ENCODE data around the gene CSHL1.

The CSHL1 gene

DNA sequence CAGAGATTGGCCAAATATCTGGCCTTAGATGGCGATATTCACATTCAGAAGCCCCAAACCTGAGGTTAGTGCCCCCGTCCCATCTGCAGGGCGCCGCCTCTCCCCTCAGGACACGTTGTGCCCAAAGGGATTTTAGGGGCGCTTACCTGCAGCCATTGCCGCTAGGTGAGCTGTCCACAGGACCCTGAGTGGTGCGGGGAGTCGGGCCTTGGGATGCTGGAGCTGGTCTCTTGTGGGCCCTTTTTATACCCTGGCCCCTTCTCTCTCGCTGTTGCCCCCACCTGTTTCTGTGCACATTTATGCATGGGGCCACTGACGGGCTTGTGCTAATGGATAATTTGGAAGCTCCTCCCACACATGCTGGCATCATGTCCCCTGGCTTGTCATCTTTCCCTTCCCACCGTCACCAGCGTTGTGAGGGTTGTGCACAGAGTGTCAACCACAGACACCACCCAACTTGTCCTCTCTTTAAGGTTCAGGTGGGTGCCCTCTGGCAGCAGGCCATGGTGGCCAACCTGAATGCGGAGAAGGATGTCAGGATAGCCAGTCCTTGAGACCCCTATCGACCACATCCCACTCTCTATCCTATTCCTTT is at the start of gene CSHL1:
Gene CSHL1 (minus strand): TSS at position 218 of the 595 bp plus-strand sequence. CDS start 62 bp downstream, at position 156.
- in situ Hi-C loops (cut with HindIII; ENCODE audit: low sequenced_read_pairs): no loop called here

DNA sequence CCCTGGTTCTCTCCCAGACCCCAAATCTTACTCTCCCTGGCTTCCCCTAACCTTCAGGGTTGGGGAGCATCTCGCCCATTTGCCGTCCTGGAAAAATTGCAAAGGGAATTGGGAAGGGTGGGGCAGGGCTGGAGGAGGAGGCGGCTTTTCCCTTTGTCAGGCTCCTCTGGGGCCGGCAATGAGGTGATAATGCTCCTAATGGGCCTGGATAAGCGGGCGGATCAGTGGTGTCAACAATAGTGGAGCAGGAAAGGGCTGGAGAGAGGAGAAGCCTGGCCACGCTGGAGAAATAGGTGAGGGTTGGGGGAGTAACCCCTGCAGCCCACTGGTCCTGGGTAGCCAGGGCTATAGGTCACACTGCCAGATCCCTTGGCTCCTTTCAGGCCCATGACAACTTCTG is 49.4 kb upstream of the CSHL1 start:
- in situ Hi-C loops (cut with HindIII; ENCODE audit: low sequenced_read_pairs): no loop called here

DNA sequence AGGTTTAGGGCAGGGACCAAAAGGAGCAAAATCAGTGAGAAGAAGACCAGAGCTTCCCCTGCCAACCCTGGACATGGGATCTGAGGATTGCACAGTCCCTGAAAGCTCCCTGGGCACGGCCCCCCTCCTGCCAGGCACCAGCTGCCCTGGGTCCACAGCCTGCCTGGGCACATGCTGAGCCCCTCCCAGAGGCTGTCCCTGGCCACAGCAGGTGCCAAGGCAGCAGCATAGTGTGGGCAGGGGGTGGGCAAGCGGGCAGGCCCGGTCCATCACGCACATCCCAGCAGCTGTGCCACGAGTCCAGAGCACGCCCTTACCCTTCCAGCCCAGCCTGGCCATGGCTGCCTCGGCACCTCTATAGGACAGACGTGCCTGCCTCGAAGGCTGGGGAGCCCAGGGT is 48.9 kb upstream of the CSHL1 start:
- in situ Hi-C loops (cut with HindIII; ENCODE audit: low sequenced_read_pairs): no loop called here

DNA sequence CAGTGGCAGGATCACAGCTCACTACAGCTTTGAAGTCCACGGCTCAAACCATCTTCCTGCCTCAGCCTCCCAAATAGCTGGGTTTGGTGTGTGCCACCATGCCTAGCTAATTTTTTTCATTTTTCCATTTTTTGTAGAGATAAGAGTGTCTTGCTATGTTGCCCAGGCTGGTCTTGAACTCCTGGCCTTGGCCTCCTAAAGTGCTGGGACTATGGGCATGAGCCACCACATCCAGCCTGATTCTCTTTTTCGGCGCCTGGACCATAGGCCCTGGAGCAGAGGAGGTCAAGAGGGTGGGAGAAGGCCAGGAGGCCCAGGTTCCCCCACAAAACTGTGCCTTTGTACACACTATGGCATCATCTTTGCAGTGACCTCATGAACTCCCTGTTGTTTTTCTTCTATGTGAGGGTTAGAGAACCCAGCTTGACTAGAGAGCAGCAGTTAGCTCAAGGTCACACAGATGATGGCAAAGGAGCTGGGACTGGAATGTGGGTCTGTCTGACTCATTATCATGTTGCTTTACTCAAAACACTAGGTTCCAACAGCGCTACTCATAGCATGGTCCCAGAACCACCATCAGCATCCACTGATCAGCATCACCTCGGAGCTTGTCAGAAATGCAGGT is 45.4 kb upstream of the CSHL1 start:
- in situ Hi-C loops (cut with HindIII; ENCODE audit: low sequenced_read_pairs): no loop called here

DNA sequence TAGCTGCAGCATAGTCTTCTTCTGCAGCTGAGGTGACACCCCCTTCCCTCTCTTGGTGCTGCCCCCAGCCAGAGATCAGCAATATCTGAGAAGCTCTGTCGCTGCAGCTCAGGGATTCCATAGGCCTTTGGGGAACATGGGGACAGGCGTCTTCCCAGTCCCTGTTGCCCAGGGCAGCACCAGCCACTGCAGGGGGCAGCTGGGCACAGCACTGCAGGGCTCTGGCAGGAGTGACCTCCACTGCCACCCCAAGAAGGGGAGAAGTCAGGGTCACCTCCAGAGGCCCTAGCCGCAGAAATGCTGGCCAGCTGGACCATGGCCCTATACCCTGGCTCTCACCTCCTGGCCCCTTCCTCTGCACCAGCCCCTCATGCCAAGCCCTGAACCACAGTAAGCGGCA is 44.7 kb upstream of the CSHL1 start:
- in situ Hi-C loops (cut with HindIII; ENCODE audit: low sequenced_read_pairs): no loop called here

DNA sequence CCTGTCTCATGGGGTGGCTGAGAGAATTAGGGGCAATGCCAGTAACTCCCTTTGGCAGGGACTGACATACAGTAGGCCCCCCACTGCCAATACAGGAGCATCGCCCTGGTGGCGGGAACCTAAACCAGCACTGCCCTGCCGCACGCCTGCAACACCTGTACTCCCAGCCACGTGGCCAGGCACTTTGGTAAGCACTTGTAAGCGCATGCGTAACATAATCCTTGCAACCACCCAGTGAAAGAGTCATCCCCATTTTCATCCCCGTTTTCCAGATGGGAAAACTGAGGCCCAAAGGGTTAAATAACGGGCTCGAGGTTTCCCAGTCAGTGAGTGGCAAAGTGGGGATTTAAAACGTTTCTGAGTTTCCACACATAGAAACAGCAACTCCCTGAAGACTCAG is 44.2 kb upstream of the CSHL1 start:
- in situ Hi-C loops (cut with HindIII; ENCODE audit: low sequenced_read_pairs): no loop called here

DNA sequence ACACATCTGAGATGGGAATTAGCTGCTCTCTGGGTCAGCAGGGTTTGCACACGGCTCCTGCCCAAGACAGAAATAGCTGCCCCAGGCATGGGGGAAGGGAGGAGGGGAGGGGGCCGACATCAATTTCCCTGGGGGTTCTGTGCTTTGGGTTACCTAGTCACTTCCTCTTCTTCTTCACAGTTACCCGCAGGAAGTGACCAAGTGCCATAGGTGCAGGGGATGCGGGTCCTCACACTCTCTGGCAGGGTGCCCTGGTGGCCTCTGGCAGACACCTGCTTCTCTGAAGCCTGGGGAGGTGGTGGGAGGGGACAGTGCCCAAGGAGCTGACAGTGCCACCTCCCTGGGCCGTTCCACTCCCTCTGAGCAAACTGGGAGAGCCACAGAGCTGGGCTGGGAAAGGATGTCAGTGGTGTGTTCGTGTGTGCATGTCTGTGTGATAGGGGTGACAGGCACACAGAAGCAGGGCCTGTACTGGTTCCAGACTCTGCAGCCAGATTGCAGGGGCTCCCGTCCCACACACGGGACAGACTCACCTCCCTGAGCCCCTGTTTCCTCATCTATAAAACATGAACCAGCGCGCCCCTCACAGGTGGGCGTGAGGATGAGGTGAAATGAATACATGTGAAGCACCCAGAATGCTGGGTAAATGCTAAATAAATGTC is 43.5 kb upstream of the CSHL1 start:
- in situ Hi-C loops (cut with HindIII; ENCODE audit: low sequenced_read_pairs): no loop called here

DNA sequence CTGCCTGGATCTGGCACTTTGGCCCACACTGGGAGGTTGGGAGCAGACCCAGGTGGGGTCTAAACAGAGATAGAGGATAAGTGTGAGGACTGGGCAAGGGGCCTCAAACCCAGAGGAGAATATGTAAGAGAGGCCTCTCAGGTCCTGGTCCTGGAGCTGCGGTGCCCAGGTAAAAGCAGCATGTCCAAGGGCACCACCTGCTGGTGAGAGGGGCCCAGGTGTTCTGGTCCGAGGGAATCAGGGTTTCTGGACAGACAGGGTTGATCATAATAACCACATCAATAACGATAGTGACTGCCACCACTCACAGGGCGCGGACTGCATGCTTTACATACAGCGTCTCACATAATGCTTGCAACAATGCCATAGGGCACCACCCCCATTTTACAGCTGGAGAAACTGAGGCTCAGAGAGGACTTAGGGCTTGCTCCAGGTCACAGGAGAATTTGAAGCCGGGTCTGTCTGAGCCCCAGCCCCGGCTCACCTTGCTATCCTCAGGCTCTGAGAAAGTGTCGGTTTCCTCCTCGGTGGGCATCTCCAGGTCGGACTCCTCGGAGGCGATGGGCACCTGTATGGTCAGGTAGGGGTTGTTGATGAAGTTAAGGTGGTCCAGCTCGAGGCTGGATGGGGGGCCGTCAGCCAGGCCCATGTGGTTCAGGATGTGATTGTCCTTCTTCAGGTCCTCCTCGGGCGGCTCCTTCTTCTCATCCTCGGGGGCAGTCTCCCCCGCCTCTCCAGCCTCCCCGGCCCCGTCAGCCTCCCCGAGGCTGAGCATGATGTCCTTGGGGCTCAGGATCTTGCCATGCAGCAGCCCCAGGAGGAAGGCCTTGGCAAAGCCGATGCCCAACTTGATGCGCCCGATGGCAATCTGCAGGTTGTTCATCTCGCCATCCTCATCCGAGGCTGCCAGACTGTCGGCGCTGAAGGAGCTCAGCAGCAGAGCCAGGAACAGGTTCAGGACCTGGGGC is 40.2 kb upstream of the CSHL1 start:
- in situ Hi-C loops (cut with HindIII; ENCODE audit: low sequenced_read_pairs): no loop called here

DNA sequence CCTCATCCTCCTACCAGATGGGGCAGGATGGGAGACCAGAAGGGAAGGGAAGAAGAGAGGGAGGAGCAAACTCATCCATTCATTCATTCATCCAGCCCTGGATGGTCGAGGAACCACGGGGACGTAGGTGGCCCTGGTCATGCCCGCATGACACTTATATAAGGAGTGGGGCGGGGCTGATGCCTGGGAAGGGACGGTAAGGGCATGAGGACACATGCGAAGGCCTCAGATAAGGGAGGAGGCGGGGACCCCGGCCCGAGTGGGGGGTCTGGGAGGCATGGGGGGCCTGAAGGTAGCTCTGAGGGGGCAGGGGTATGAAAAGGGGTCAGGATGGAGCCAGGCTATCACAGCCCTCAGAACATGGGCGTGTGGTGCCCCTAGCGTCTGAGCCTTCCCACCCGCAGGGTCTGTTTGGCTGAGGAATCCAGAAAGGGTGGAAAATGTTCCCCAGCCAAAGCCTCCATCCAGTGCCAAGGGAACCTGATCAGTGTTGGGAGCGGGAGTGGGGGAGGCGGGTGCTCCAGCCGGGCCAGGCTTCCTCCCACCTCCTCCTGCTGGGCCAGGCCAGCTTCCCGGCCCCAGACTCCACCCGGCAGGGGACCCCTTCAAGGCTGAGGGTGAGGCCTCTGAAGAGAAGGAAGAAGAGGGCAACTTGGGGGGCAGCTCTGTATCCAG is 38.7 kb upstream of the CSHL1 start:
- in situ Hi-C loops (cut with HindIII; ENCODE audit: low sequenced_read_pairs): no loop called here

DNA sequence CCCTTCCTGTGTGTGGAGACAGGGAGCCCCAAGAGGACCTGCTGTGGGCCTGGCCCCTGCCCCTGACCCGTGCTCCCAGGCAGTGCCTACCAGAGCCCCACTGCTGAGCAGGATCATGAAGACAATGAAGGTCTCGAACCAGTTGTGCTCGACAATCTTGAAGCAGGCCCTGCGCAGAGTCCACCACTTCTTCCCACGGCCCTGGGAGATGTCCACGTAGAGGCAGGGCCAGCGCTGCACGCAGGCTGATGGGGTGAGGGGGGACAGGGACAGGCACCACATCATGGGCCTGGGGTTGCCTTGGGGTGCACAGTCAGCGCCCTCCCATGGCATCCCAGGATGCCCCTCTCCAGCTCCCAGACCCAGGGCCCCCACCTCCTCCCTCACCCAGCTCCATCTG is 37.5 kb upstream of the CSHL1 start:
- in situ Hi-C loops (cut with HindIII; ENCODE audit: low sequenced_read_pairs): no loop called here

DNA sequence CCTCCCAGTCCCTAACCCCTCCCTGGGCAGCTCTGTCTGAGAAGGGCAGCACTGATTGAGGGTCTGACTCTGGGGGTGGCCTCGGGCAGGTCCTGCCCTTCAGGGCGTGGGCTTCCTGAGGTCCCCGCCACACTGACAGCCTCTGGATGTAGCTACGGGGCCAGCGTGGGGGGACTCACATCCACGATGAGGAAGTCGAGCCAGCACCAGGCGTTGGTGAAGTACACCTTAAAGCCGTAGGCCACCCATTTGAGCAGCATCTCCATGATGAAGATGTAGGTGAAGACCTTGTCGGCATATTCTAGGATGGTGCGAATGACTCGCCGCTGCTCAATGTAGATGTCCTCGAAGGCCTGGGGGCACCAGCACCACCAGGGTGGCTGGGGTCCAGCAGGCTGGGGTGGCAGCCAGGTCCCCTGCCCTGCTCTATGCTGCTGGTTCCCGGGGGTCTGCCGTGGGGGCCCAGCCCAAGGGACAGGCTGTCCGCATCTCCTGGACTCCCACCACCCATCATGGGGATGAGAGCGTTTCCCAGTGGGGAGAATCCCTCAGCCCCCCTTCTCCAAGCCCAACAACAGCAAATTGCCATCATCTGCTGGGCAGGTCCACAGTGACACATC is 36.8 kb upstream of the CSHL1 start:
- in situ Hi-C loops (cut with HindIII; ENCODE audit: low sequenced_read_pairs): no loop called here

DNA sequence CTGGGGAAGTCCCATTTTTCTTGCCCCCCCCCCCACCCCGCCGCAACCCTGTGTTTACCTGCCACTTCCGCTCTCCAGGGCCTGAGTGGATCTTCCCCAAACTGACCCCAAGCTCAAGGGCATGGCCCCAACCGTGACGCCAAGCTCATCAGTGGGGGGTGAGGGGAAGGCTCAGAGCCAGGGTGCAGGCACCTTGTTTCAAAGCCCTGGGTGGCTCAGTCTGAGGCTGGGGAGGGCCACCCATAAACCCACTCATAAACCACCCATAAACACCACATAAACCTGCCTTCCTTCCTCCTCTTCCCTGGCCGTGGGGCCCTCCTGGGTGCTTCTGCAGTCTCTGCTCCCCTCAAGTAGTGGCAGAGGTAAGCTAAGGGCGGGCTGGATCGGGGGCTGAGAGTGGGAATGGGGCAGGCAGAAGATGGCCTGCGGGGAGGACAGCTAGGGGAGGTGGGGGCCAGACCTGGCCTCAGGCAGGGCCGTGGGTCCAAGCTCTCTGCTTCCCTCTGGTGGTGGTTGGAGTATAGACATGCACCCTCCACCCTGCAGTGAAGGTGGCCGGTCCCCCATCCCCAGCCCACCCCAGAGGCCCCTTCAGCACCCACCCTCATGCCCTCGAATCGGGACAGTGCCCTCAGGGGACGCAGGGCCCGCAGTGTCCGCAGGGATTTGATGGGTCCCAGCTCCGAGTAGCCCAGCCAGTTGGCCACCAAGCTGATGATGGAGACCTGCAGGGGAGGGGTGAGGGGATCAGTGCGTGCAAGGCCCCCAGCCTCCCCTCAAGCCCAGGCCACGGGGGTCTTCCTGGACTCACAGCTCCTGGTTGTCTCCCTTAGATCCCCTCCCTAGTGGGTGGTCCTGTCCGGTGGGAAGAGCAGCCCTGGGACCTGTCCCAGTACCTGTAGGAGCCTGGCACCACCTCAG is 35.6 kb upstream of the CSHL1 start:
- in situ Hi-C loops (cut with HindIII; ENCODE audit: low sequenced_read_pairs): no loop called here

DNA sequence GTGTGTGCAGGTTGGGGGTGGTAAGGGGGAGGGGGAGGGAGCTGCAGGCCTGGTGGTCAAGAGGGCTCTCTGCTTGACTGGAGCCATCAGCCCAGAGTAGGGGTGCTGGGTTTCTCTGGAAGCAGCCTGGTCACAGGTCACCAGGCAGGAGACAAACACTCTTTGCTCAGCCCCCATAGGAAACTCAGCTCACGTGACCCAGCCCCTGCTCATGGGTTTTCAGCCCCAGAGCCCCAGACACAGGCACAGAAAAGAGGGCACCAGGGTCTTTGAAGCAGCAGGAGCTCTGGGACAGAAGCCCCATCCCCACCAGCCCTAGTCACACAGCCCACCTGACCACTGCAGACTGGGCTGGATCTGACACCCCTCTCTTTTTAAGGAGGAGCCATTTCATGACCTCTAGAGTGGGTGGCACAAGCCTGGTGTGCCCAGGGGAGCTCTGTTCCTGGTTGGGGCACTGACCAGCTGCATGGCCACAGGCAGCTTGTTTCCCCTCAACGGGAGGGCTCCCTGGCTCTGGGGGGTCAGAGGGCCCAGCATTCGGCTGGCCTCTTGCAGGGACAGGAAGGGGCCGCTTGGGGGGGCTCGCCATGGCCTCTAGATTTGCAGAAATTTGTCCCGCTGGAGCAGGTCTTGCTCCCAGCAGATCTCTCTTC is 34.9 kb upstream of the CSHL1 start:
- in situ Hi-C loops (cut with HindIII; ENCODE audit: low sequenced_read_pairs): no loop called here

DNA sequence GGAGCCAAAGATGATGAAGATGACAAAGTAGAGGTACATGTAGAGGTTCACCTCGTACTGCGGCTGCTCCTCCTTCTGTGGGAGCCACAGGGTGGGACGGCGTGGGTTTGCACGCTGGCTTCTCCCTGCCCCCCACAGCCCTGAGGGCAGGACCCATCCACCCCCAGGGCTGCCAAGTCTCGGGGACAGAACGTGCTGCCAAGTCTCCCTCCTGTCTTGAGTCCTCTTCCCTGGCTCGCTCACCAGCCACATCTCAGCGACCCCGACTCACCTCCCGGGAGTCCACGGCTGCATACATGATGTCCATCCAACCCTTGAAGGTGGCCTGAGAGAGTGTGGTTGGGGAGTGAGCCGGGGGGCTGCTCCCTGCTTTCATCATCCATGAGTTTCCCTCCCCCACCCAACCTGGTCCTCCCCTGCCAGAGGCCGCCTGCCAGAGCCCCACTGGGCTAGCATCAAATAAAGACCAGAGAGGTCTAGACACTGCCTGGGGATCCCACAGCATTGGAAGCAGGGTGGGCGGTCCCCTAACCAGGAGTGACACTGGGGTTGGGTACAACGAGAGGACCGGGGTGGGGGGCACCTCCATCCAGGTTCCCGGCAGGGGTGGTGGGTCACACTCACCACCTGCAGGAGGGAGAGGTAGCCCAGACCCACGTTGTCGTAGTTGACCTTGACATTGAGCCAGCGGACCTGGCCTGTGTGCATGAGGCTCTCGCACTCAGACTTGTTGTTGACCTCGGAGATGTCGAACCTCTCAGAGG is 33.9 kb upstream of the CSHL1 start:
- in situ Hi-C loops (cut with HindIII; ENCODE audit: low sequenced_read_pairs): no loop called here

DNA sequence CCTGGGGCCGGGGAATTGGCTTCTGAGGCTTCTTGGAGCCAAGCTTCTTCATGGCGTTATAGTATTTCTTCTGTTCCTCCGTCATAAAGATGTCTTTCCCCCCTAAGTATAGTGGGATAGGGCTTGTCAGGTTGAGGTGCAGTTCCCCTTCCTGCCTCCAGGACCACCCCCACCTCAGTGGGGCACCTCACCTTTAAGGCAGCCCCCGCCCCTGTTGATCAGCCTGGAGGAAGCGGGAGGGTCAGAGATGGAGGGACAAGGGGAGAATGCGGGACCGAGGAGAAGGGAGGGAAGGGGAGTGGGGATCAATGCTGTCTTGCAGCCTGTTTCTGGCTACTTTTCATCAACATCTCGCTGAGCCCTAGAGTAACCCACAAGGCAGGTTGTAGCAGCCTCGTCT is 32.7 kb upstream of the CSHL1 start:
- in situ Hi-C loops (cut with HindIII; ENCODE audit: low sequenced_read_pairs): no loop called here

DNA sequence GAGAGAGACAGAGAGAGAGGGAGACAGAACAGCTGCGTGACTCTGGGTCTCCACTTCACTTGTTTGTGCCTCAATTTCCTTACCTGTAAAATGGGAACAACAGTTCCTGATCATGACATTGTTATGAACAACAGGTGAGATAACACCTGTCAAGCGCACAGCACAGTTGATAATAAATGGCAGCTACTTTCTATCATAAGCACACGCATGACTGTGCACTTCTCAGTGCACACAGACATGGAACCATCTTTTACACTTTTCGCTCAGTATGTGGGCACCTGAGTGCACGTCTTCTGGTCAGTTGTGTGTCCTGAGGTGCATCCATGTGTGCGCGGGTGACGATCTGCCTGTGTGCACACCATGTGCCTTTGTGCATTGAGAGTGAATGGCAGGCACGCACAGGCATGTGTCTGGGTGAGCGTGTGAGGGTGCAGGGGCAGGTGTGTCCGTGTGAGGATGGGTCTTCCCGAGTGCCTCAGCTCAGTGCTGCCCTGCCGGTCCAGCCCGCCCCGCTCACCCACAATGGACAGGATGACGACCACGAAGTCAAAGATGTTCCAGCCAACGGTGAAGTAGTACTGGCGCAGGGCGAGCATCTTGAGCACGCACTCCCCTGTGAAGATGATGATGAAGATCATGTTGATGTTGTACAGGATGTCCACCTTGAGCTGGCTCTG is 31.4 kb upstream of the CSHL1 start:
- in situ Hi-C loops (cut with HindIII; ENCODE audit: low sequenced_read_pairs): no loop called here

DNA sequence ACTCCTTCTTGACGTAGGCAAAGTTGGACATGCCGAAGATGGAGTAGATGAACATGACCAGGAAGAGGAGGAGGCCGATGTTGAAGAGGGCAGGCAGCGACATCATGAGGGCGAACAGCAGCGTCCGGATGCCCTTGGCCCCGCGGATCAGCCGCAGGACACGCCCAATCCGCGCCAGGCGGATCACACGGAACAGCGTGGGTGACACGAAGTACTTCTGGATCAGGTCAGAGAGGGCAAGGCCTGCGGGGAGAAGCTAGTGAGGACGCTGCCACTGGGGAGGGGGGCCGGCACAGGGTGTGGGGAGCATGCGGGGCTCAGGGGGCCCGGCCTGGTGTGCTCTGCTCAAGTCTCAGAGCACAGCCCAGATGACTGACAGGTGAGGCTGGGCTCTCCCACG is 30.7 kb upstream of the CSHL1 start:
- in situ Hi-C loops (cut with HindIII; ENCODE audit: low sequenced_read_pairs): no loop called here

DNA sequence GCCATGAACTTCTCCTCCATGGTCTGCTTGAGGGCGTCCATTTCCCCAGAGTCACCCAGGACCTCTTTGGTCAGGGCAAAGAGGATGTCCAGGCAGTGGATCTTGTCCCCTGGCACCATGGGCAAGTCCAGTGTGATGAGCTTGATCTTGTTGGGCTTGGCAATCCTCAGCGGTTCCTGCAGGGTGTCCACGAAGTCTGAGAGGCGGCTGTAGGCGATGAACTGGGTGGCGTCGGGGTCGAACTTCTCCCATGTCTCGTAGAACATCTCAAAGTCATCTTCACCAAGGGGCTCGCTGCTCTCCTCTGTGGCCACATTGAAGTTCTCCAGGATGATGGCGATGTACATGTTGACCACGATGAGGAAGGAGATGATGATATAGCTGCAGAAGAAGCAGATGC is 30.1 kb upstream of the CSHL1 start:
- in situ Hi-C loops (cut with HindIII; ENCODE audit: low sequenced_read_pairs): no loop called here

All from endothelial cell of hepatic sinusoid (primary cell).